GM12872 (cell line): Measurements from ENCODE around the gene PRSS38.

ENCODE experiments used
- CTCF ChIP-seq: IDR thresholded peaks from 3 replicates; pipeline ENCODE4 v1.5.1; 2011; ENCODE audit warnings: low read depth, mild to moderate bottlenecking, low read length, moderate library complexity; ENCODE audit not compliant: insufficient read depth

The PRSS38 gene

GRCh38 chr1:227808566-227808965 is 6.9 kb upstream of the PRSS38 start:
- TF ChIP-seq CTCF: no peak

- TF ChIP-seq CTCF: no peak
Measured at GRCh38 chr1:227809026-227809425, 6.4 kb upstream of the PRSS38 start.

DNA sequence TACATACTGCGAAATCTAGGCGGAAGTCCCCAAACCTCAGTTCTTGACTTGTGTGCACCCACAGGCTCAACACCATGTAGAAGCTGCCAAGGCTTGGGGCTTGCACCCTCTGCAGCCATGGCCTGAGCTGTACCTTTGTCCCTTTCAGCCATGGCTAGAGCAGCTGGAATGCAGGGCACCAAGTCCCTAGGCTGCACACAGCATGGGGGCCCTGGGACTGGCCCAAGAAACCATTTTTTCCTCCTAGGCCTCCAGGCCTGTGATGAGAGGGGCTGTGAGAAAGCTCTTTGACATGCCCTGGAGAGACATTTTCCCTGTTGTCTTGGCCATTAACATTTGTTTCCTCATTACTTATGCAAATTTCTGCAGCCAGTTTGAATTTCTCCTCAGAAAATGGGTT is 1.5 kb upstream of the PRSS38 start:
- no peak for TF ChIP-seq CTCF

- TF ChIP-seq CTCF: no peak
Measured at GRCh38 chr1:227816750-227817446, 1.4 kb downstream of the PRSS38 start.

GRCh38 chr1:227823537-227823936 is 8.1 kb downstream of the PRSS38 start:
- no peak for TF ChIP-seq CTCF

DNA sequence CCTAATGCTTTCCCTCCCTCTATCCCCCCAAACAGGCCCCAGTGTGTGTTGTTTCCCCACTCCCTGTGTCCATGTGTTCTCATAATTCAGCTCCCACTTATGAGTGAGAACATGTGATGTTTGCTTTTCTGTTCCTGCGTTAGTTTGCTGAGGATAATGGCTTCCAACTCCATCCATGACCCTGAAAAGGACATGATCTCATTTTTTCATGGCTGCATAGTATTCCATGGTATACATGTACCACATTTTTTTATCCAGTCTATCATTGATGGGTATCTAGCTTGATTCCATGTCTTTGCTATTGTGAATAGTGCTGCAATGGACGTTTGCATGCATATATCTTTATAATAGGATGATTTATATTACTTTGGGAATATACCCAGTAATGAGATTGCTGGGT is 8.7 kb downstream of the PRSS38 start:
- TF ChIP-seq CTCF: no peak

- no peak for TF ChIP-seq CTCF
Measured at GRCh38 chr1:227828786-227829185, 13.3 kb downstream of the PRSS38 start.

GRCh38 chr1:227838181-227838580 is 22.7 kb downstream of the PRSS38 start:
- no peak for TF ChIP-seq CTCF
